Measurements from ENCODE around the gene TUBB4A. TPM values are rescaled to one million over a fixed set of nuclear protein-coding genes. Genes with fewer than 3 reads are reported as not detected.

The TUBB4A gene
- total RNA-seq, 6 experiments from 2014 or later: 0.24 to 19.2 (median 1.4) TPM

GRCh38 chr19:6491802-6492592 is 10.1 kb downstream of the TUBB4A start:
- Histone ChIP-seq H3K27ac (no peak overlapping the region), H3K27me3 (no peaks in the 10 kb centered on the region), H3K4me1 (no peaks in the 10 kb centered on the region), H3K9me3 (no peaks in the 10 kb centered on the region), H3K36me3 (no peaks in the 10 kb centered on the region), H3K4me3 (no peak overlapping the region)
- intact Hi-C loops (cut with DNase I): no loop called here
- DNase-seq (no peak), ATAC-seq (no peak)
- TF ChIP-seq CTCF (IDR thresholded peaks at IDR 0.05) (no peak), POLR2A (IDR thresholded peaks at IDR 0.05) (no peak)
- 79% methylated on average over 4 of the region's 4 CpGs for WGBS (ENCODE audit: insufficient coverage, low coverage, low lambda C conversion rate, missing lambda C conversion rate)

GRCh38 chr19:6490134-6490533 is 12.0 kb downstream of the TUBB4A start:
- no peak overlapping the region for H3K4me3 ChIP-seq
- peaks cover 0 to 2% (median 0%) of the 10 kb centered on the region in 4 donors for H3K9me3 ChIP-seq
- no peak for DNase-seq
- no peak for ATAC-seq
- H3K27me3 ChIP-seq: no peaks in the 10 kb centered on the region
- H3K27ac ChIP-seq: no peak overlapping the region
- H3K4me1 ChIP-seq: no peaks in the 10 kb centered on the region
- no peak for TF ChIP-seq POLR2A (IDR thresholded peaks at IDR 0.05)
- no peak for TF ChIP-seq CTCF (IDR thresholded peaks at IDR 0.05)
- intact Hi-C loops (cut with DNase I): no loop called here
- no peaks in the 10 kb centered on the region for H3K36me3 ChIP-seq
- WGBS (ENCODE audit: insufficient coverage, low coverage, low lambda C conversion rate, missing lambda C conversion rate): 51% methylated on average over 2 of the region's 2 CpGs

GRCh38 chr19:6489278-6490061 is 12.6 kb downstream of the TUBB4A start:
- DNase-seq (no peak), ATAC-seq (no peak)
- H3K27ac ChIP-seq: no peak overlapping the region
- no peaks in the 10 kb centered on the region for H3K36me3 ChIP-seq
- H3K4me3 ChIP-seq: no peak overlapping the region
- intact Hi-C loops (cut with DNase I): no loop called here
- H3K27me3 ChIP-seq: no peaks in the 10 kb centered on the region
- no peaks in the 10 kb centered on the region for H3K4me1 ChIP-seq
- peaks cover 0 to 2% (median 0%) of the 10 kb centered on the region in 4 donors for H3K9me3 ChIP-seq
- WGBS (ENCODE audit: insufficient coverage, low coverage, low lambda C conversion rate, missing lambda C conversion rate): 24% methylated on average over 10 of the region's 15 CpGs
- TF ChIP-seq CTCF (IDR thresholded peaks at IDR 0.05) (no peak), POLR2A (IDR thresholded peaks at IDR 0.05) (no peak)

- Histone ChIP-seq H3K27me3 (no peaks in the 10 kb centered on the region), H3K36me3 (no peaks in the 10 kb centered on the region), H3K4me1 (no peaks in the 10 kb centered on the region), H3K27ac (no peak overlapping the region), H3K9me3 (peaks cover 0 to 2% (median 0%) of the 10 kb centered on the region in 4 donors), H3K4me3 (no peak overlapping the region)
- WGBS (ENCODE audit: insufficient coverage, low coverage, low lambda C conversion rate, missing lambda C conversion rate): 84% methylated on average over 4 of the region's 7 CpGs
- DNase-seq (no peak), ATAC-seq (no peak)
- TF ChIP-seq CTCF (IDR thresholded peaks at IDR 0.05): no peak
- no peak for TF ChIP-seq POLR2A (IDR thresholded peaks at IDR 0.05)
- intact Hi-C loops (cut with DNase I): no loop called here
Observed at GRCh38 chr19:6484831-6485230, 17.3 kb downstream of the TUBB4A start.

Measured in right lobe of liver (tissue), 6 donors.